Breast epithelium (tissue), 4 donors: ENCODE measurements around the gene THSD4. TPM values are rescaled to one million over a fixed set of nuclear protein-coding genes. Genes with fewer than 3 reads are reported as not detected.

Experiments used
- DNase-seq, 2 donors: peaks; one replicate each; pipeline ENCODE4 v3.0.0-alpha.2; 2019; ENCODE audit warnings: low spot score in 2 of 2
- H3K27ac ChIP-seq, 2 donors: fragments of 200-600 bp; sonication (generic) in 1 of 2; one replicate each; pipeline ENCODE4 v1.5.1; 2016 to 2019; ENCODE audit warnings: mild to moderate bottlenecking in 1 of 2
- H3K27me3 ChIP-seq, 2 donors: fragments of 200-600 bp; sonication (generic) in 1 of 2; one replicate each; pipeline versions ENCODE4 v1.5.1 to v1.6.0; 2017 to 2019; ENCODE audit warnings: control low read depth in 1 of 2, mild to moderate bottlenecking in 1 of 2
- H3K36me3 ChIP-seq: fragments of 200-600 bp; one replicate; pipeline ENCODE4 v1.5.1; 2019
- H3K4me1 ChIP-seq, 2 donors: fragments of 200-600 bp; sonication (generic); one replicate each; pipeline ENCODE4 v1.5.1; 2016 to 2019; ENCODE audit warnings: control low read depth in 1 of 2
- H3K4me3 ChIP-seq, 3 donors: fragments of 200-600 bp; sonication (generic); 1 replicate in 2 of 3; 2 replicates in 1 of 3; pipeline ENCODE4 v1.5.1; 2016 to 2019; ENCODE audit warnings: mild to moderate bottlenecking in 3 of 3, moderate library complexity in 2 of 3
- H3K9me3 ChIP-seq, 2 donors: fragments of 200-600 bp; sonication (generic) in 1 of 2; one replicate each; pipeline ENCODE4 v1.5.1; 2016 to 2019; ENCODE audit warnings: control low read depth in 1 of 2
- CTCF ChIP-seq, 3 donors: fragments of 450-650 bp; IDR thresholded peaks; one replicate each; pipeline ENCODE4 v1.5.1; 2016 to 2017; ENCODE audit warnings: antibody characterized with exemption in 3 of 3, mild to moderate bottlenecking in 3 of 3, moderate library complexity in 3 of 3
- POLR2A ChIP-seq: fragments of 450-650 bp; IDR thresholded peaks from one replicate; pipeline ENCODE4 v1.6.1; 2016; ENCODE audit warnings: antibody characterized with exemption, mild to moderate bottlenecking, moderate library complexity
- POLR2AphosphoS5 ChIP-seq, 3 donors: sonication (generic); formaldehyde crosslinking; IDR thresholded peaks; one replicate each; pipeline ENCODE4 v1.6.1; 2017; ENCODE audit warnings: antibody characterized with exemption in 3 of 3
- intact Hi-C: fragments of 100-400 bp; cut with DNase I; formaldehyde crosslinking; loops from one replicate; pipeline ENCODE4 v1.15.1; 2023; ENCODE audit warnings: low total_unique reads
- total RNA-seq, 3 donors: library from RNA; depleted of rRNA; stranded (reverse); fragments of >200 nt; gene quantifications; one replicate each; pipeline ENCODE4 v1.1.0, GENCODE V29; 2016

The THSD4 gene
- total RNA-seq, 3 donors from 2014 or later: 0.64 to 58.7 (median 41.3) TPM

DNA sequence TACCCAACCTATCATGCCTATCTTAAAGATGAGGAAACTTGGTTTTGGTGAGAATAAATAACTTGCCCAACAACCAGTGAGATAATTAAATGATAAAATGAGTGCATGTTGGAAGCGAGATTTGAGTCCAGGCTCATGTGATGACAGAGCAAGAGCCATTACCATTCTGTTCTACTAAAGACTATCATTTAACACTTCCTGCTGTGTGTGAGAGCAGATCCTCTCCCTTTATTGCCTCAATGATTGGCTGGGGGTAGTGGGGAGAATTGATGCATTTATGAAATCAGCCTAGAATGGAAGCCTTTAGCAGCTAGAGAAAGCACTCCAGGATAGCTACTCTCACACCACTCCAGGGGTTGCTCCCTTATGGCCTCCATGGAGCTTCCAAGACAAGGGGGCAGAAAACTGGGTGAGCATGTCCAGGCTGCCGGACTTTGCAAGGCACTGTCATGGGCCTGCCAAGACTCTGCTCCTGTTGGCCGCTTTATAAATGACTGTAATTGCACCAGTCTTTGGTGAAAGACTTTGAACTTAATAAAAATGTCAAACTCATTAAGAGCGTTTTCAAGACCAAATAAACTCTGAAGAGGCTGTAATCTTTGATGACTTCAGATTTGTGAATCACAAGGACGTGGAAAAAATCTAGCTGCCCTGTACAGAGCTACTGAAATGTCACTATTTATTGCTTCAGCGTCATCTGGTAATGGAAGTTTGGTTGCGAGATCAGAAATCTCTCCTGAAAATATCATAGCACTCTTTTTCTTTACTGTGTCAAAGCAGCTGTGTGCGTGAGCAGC is 486.0 kb downstream of the THSD4 start:
- Histone ChIP-seq H3K4me1 (peaks cover 8 to 13% of the 10 kb centered on the region in 2 donors), H3K27me3 (no peaks in the 10 kb centered on the region), H3K9me3 (no peaks in the 10 kb centered on the region), H3K4me3 (no peak overlapping the region), H3K27ac (no peak overlapping the region), H3K36me3 (no peaks in the 10 kb centered on the region)
- DNase-seq: no peak
- no peak for TF ChIP-seq CTCF (IDR thresholded peaks at IDR 0.05)
- TF ChIP-seq POLR2AphosphoS5 (IDR thresholded peaks at IDR 0.05): no peak
- no peak for TF ChIP-seq POLR2A
- intact Hi-C loops: no loop called here

DNA sequence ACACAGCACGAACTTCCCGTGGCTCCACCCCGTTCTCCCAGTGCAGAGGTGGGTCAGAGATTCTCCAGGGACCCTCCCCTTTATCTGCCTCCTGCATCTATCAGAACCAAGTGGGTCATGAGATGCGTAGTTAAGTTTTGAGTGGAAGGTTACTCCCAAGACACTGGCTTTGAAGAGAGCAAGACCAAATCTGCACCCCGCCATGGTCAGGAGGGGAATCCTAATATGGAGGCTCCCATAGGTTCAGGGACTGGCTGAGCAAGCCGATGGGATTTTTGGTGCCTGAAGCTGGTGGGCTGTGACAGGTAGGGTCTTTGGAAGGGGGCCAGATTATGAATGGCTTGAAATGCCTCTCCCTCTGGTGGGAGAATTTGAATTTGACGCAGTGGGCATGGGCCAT is 488.1 kb downstream of the THSD4 start:
- no peaks in the 10 kb centered on the region for H3K4me1 ChIP-seq
- no peaks in the 10 kb centered on the region for H3K9me3 ChIP-seq
- H3K36me3 ChIP-seq: no peaks in the 10 kb centered on the region
- no peak overlapping the region for H3K4me3 ChIP-seq
- no peak for TF ChIP-seq POLR2AphosphoS5 (IDR thresholded peaks at IDR 0.05)
- TF ChIP-seq POLR2A: no peak
- TF ChIP-seq CTCF (IDR thresholded peaks at IDR 0.05): no peak
- H3K27ac ChIP-seq: no peak overlapping the region
- intact Hi-C loops: no loop called here
- H3K27me3 ChIP-seq: no peaks in the 10 kb centered on the region
- DNase-seq: no peak

DNA sequence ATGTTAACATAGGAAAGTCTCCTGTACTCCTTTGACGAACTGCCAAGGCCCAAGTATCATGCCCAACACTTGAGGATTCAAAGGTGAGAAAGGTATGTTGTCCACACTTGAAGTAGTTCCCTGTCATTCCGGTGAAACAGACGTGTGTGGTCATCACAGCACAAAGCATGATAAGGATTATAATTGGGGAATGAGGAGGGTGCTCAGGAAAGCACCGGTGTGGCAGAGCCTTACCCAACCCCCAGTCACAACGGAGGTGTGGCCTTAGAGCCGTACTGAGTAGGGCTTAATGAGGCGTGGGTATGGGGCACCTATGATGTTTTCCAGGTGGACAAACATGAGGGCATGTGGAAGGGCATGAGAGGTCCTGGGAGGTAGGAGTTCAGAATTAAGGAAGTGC is 492.1 kb downstream of the THSD4 start:
- no peaks in the 10 kb centered on the region for H3K9me3 ChIP-seq
- intact Hi-C loops: no loop called here
- H3K4me3 ChIP-seq: no peak overlapping the region
- no peak for DNase-seq
- no peaks in the 10 kb centered on the region for H3K27me3 ChIP-seq
- H3K36me3 ChIP-seq: no peaks in the 10 kb centered on the region
- no peak for TF ChIP-seq CTCF (IDR thresholded peaks at IDR 0.05)
- TF ChIP-seq POLR2AphosphoS5 (IDR thresholded peaks at IDR 0.05): no peak
- TF ChIP-seq POLR2A: no peak
- H3K4me1 ChIP-seq: peaks cover 5 to 6% of the 10 kb centered on the region in 2 donors
- H3K27ac ChIP-seq: no peak overlapping the region

GRCh38 chr15:71610728-71611552 is 495.7 kb downstream of the THSD4 start:
- Histone ChIP-seq H3K27me3 (no peaks in the 10 kb centered on the region), H3K27ac (peak overlapping the region; percentile 5 to 58), H3K4me3 (no peak overlapping the region), H3K4me1 (peaks cover 5 to 6% of the 10 kb centered on the region in 2 donors), H3K36me3 (no peaks in the 10 kb centered on the region), H3K9me3 (no peaks in the 10 kb centered on the region)
- intact Hi-C loops: no loop called here
- TF ChIP-seq POLR2A: no peak
- no peak for TF ChIP-seq POLR2AphosphoS5 (IDR thresholded peaks at IDR 0.05)
- TF ChIP-seq CTCF (IDR thresholded peaks at IDR 0.05): no peak
- no peak for DNase-seq
